Activated CD4-positive, alpha-beta T cell treated with anti-CD3 and anti-CD28 coated beads, Interleukin-2, Interleukin-4, amounts not matched to agents 100 ng/mL and 50 ng/mL, durations not matched to agents 16 hours and 8 hours (primary cell): ENCODE results near the gene MBL2.

Experiments used
- DNase-seq: peaks from one replicate; pipeline ENCODE4 v3.0.0-alpha.2; 2020; ENCODE audit warnings: low spot score

MBL2 gene

DNA sequence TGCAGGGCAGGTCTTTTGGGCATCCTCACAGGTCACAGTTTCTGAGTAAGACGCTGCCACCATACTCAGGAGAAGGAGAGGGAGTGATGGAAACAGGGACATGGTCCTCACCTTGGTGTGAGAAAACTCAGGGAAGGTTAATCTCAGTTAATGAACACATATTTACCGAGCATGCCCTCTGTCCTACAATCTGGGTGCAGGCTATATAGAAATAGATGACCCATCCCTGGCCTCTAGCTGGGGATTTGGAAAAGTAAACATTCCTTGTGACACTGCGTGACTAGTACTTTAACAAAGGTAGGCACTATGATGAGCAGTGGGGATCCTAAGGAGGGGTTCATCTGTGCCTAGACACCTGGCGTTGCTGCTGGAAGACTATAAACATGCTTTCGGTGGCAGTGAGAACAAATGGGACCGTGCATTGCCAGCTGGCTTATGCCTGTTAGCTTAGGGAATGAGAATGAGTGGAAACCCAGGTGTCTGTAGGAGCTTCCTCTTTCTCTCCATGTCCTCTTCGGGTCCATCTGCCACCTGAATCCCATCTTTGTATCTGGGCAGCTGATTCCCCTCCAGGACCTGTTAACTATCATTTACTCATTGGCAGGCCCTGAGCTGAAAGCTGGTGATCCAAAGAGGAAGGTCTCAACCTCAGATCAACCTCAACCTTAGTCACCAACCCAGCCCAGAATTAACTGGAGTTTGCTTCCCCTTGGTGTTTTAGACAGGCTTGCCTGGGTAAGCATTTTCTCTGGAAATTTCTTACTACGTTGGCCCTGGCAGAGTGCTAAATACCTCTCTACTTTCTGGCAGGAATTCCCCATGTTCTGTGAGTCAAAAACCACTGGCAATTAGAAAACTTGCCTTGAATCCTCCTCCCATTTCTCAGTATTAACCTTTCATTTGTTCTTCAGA, 794 bp downstream of the MBL2 start:
- no peak for DNase-seq

- no peak for DNase-seq
Observed at GRCh38 chr10:52770904-52771303, 1.7 kb downstream of the MBL2 start.

DNA sequence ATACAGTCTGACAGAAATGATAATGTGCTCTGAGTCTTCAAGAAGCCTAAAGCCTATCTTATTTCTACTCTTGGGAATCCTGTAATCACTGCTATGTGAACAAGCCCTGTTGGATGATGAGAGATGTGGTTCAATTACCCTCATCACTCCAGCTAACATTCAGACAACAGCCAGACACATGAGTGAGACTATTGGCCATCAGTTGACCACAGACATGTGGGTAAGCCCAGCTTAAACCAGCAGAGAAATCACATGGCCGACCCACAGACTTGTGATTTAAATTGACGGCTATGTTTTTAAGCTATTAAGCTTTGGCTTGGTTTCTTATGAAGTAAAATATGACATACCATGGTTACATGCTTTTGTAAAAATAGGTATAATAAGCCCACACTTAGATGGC, 2.6 kb downstream of the MBL2 start:
- no peak for DNase-seq

DNA sequence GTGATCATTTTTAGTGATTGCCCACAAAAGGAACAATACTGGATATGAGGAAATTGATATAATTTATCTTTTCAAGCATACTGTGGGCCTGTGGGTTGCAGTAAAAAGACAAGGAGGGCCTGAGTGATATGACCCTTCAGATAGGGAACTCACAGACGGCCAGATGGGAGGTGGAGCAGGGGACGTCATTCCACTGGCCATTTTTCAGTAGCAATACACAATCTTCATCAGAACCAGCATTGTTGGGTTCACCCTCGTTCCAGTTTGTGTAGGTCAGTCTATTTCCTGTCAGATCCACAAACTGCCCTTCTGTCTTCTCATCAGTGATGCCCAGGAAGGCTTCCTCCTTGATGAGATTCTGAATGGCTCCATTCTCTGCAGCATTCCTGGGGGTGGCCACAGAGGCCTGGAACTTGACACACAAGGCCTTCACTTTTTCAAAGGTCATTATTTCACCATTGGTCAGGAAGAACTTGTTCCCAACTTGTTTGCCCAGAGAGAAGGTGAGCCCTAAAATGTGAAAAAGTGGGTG, 4.5 kb downstream of the MBL2 start:
- no peak for DNase-seq

DNA sequence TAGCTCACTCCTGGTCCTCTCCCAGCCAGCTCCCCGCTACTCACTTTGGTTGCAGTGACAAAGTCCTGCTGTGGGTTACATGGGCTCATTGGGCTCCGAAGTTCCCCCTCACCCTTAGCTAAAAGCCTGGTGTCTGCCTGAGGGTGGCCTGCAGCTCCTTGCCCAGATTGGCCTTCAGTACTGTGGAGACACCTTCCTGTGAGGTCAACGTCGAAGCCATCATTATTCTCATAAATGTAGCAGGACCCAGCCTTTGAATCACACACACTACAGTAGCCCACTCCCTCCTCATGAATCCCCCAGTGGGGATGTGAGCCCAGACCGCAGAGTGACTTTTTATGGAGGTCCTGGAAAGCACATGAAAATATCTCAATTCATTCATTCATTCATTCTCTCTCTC, 10.5 kb downstream of the MBL2 start:
- no peak for DNase-seq

- no peak for DNase-seq
Observed at GRCh38 chr10:52759154-52759553, 13.4 kb downstream of the MBL2 start.

GRCh38 chr10:52758406-52758805, 14.2 kb downstream of the MBL2 start:
- DNase-seq, result no peak

GRCh38 chr10:52757773-52758172, 14.8 kb downstream of the MBL2 start:
- DNase-seq, result no peak

GRCh38 chr10:52756966-52757365, 15.6 kb downstream of the MBL2 start:
- DNase-seq, result no peak

DNA sequence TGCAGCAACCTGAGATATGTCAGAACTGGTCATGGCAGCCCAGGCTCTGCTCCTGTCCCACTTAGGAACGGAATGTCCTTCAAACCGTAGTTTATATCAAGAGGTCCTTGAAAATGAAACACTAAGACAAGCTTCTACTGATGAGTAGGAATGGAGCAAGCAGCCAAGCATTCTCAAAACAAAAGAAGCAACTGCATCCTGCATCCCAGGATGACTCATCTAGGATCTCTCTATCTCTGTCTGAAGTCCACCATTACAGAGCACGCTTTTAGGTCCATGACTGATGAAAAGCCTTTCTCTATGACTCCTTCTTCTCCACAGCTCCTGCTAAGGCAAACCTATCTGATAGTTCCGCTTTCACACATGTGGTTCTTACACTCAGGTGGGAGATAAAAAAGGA, 16.3 kb downstream of the MBL2 start:
- DNase-seq, result no peak

DNA sequence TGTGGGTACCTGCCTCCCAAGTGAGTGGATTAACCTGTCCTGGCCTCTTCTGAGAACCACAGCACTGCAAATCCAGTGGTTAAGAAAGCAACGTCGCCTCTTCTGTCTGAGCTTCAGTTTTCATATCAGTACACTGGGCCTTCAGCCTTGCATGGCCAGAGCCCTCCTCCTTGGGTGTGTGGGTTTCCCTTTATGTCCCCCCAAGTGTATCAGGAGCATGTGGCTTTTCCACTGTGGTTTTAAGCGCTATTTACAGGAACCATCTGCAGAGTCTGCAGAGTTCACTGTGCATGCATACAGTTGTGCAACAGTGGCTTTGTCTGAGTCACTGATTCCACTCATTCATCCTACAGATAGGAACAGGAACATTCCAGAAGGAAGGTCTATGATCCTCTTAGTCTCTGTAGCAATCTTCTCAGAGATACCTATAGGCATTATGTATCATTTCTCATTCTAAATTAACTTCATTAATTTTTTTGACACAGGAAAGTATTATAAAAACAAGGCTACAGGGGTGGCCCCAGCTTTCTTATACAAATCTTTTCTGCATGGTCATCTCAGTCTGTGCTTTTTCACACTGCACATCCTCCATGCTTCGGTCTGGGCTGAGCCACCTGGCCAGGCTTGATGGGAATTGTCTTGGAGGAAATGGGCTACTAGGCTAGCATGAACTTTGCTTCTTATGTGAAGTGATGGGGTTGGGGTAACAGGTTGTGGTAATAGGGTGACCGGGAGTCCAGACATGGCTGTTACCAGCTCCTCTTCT, 17.1 kb downstream of the MBL2 start:
- DNase-seq, result no peak

DNA sequence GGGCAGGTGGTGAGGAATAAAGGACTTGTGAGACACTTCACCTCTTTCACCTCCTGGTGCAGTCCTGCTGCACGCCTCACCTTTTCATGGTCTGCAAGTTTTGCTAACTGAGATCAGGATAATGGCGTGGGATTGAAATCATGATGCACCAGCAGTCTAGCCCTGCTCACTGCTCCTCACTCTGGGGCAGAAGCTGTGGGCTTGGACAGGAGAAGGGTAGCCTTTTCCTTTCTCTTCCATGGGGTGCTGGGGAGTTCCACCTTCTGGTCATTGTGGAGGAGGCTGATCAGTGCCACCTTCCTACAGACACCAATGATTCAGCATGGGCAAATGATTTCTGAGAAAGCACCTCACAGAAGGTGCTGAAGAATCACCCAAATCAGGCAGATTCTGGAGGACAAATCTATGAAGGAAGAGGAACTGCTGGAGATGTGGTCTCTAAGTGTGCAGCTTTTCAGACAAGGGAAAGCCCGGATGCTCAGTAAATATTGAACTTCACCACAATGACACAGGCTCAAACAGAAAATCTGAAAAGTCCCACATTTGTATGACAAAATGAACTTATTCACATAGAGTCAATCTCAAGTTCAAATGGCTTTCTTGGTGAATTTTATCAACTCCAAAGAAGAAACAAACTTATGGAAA, 19.7 kb downstream of the MBL2 start:
- DNase-seq, result no peak

DNA sequence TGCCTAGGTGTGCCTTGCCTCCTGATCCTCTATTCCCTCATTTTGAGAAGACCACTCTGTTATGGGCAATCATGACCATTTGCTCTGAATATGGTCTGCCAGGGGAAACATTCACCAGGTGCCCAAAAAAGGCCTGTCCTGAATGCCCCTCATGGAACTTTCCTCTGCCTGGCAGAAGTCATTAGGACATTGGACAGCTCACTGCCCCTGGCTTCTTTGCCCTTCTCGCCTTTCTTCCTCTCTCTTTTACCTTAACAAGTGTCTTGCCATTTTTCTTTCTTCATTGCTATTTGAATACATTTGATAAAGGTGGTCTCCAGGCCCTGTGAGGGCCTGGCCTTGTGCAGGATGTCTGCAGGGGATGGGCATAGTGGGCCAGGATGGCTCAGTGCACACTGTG, 20.3 kb downstream of the MBL2 start:
- no peak for DNase-seq

DNA sequence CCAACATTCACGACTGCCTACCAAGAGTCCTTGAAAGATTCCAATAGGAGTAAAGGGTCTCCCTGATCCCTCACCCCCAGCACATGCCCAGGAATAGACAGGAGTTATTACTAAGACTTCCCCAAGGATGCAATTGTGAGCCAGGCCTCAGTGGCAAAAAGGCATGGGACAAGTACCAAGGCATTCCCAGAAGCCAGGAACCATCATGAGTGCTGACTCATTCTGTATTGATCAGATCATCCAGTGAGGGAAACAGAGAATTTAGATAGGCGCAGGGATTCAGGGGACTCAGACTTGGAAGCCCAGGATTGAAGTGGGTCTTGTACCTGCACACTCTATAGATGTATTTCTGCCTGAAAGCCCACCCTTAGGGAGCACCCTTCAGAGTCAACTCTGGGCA, 21.2 kb downstream of the MBL2 start:
- DNase-seq, result no peak

GRCh38 chr10:52750629-52751028, 22.0 kb downstream of the MBL2 start:
- no peak for DNase-seq

GRCh38 chr10:52747694-52748093, 24.9 kb downstream of the MBL2 start:
- no peak for DNase-seq

GRCh38 chr10:52746169-52746568, 26.4 kb downstream of the MBL2 start:
- DNase-seq, result no peak

DNA sequence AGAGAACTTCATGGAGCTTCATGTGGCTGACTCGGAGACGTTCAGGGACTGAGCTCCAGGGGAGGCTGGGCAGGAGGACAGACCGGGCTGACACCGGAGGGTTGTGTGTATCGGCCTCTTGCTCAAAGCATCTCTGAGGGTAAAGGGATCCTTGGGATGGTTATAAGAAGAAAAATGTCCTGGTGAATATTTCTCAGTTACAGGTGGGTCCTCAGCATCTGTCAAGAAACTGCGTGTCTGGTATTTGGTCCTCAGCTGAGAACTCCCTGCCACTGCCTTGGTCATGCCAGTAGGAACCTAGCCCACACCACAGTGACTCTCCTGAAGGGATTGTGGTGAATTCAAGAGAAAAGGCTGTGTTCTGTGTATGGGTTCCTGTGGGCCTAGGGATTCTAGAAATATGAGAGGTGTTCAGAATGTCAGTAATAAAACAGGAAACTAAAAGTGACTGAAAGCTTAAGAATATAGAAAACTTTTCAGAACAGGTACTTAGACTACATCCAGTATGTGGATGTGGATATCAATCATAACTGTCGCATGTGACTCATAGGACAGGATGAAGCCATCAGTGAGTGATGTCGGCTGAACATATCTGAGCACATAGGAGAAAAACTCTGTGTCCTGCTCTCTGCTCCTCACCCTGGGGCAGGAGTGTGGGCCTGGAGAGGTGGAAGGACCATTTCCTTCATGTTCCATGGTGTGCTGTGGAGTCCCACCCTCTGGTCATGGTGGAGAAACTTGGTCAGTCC, 28.4 kb downstream of the MBL2 start:
- DNase-seq, result no peak

GRCh38 chr10:52742731-52743130, 29.9 kb downstream of the MBL2 start:
- DNase-seq, result no peak

DNA sequence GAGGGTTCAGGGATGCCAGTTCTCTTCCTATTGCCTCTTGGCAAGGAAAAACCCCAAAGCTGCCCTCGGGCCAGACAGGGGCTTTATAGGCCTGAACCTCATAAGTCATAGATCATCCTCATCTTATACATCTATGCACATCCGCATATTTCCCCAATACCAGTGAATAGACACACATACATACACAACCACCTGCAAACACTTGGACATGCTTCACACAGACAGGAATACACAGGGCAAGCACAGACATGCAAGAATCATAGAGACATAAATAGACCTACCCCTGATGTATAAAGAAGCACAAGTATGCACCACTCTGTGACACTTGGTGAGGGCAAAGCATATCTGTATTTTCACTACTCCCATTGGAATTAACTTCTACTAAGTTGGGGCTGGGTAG, 30.7 kb downstream of the MBL2 start:
- DNase-seq, result no peak

- peak; percentile 27 for DNase-seq
Observed at GRCh38 chr10:52740913-52741675, 31.5 kb downstream of the MBL2 start.
